HG03432 (cell line): ENCODE measurements around the gene MTUS2.
"Not testable (repeated sequence)": the region's sequence is repeated elsewhere in the genome, so short reads cannot be mapped to it uniquely, and the experiment has no call there.

Experiments used
- ATAC-seq: cut with Tn5 transposase; IDR thresholded peaks from one replicate; pipeline ENCODE4 v1.9.1; 2021; ENCODE audit warnings: mild to moderate bottlenecking, moderate library complexity; ENCODE audit not compliant: unreplicated experiment

Gene MTUS2

GRCh38 chr13:29204651-29205050, 384.5 kb downstream of the MTUS2 start:
- no peak for ATAC-seq

- no peak for ATAC-seq
Observed at GRCh38 chr13:29210676-29211075, 390.5 kb downstream of the MTUS2 start.

- not testable (repeated sequence) for ATAC-seq
Observed at GRCh38 chr13:29211162-29211561, 391.0 kb downstream of the MTUS2 start.

GRCh38 chr13:29222458-29222857, 402.3 kb downstream of the MTUS2 start:
- no peak for ATAC-seq

- no peak for ATAC-seq
Observed at GRCh38 chr13:29224206-29224605, 404.1 kb downstream of the MTUS2 start.

GRCh38 chr13:29227576-29227975, 407.4 kb downstream of the MTUS2 start:
- ATAC-seq: no peak

GRCh38 chr13:29230299-29230845, 410.2 kb downstream of the MTUS2 start:
- ATAC-seq: no peak

GRCh38 chr13:29239653-29240525, 419.8 kb downstream of the MTUS2 start:
- no peak for ATAC-seq

GRCh38 chr13:29254626-29255370, 434.7 kb downstream of the MTUS2 start:
- no peak for ATAC-seq

GRCh38 chr13:29255567-29255966, 435.4 kb downstream of the MTUS2 start:
- no peak for ATAC-seq

GRCh38 chr13:29260684-29261083, 440.5 kb downstream of the MTUS2 start:
- ATAC-seq: no peak

GRCh38 chr13:29266261-29266660, 446.1 kb downstream of the MTUS2 start:
- ATAC-seq: no peak

GRCh38 chr13:29266756-29267733, 446.9 kb downstream of the MTUS2 start:
- ATAC-seq: no peak

- ATAC-seq: no peak
Observed at GRCh38 chr13:29270271-29270985, 450.3 kb downstream of the MTUS2 start.

- no peak for ATAC-seq
Observed at GRCh38 chr13:29271606-29272005, 451.5 kb downstream of the MTUS2 start.

GRCh38 chr13:29279356-29280254, 459.5 kb downstream of the MTUS2 start:
- ATAC-seq: no peak

- no peak for ATAC-seq
Observed at GRCh38 chr13:29281932-29282495, 461.9 kb downstream of the MTUS2 start.

- no peak for ATAC-seq
Observed at GRCh38 chr13:29284726-29285125, 464.6 kb downstream of the MTUS2 start.

- ATAC-seq: no peak
Observed at GRCh38 chr13:29287237-29287636, 467.1 kb downstream of the MTUS2 start.
